Stimulated activated CD8-positive, alpha-beta memory T cell treated with anti-CD3 and anti-CD28 coated beads, Interleukin-4, amount 100 ng/mL, for 4 hours (primary cell): ENCODE data around the gene BANF2.

ENCODE experiments used
- DNase-seq, 2 donors: peaks; one replicate each; pipeline ENCODE4 v3.0.0-alpha.2; 2020; ENCODE audit warnings: low read depth in 2 of 2, low spot score in 1 of 2

The BANF2 gene

GRCh38 chr20:17663486-17663885 is 36.3 kb upstream of the BANF2 start:
- no peak for DNase-seq

GRCh38 chr20:17664025-17664633 is 35.6 kb upstream of the BANF2 start:
- no peak for DNase-seq

- no peak for DNase-seq
Measured at GRCh38 chr20:17665756-17666155, 34.0 kb upstream of the BANF2 start.

GRCh38 chr20:17666481-17666880 is 33.3 kb upstream of the BANF2 start:
- no peak for DNase-seq

GRCh38 chr20:17667445-17667844 is 32.3 kb upstream of the BANF2 start:
- no peak for DNase-seq

- DNase-seq = no peak
Measured at GRCh38 chr20:17668432-17668831, 31.3 kb upstream of the BANF2 start.

- DNase-seq = no peak
Measured at GRCh38 chr20:17669306-17669931, 30.3 kb upstream of the BANF2 start.

GRCh38 chr20:17671011-17671410 is 28.8 kb upstream of the BANF2 start:
- no peak for DNase-seq

GRCh38 chr20:17671565-17671964 is 28.2 kb upstream of the BANF2 start:
- DNase-seq = no peak

- DNase-seq = no peak
Measured at GRCh38 chr20:17673084-17673483, 26.7 kb upstream of the BANF2 start.

GRCh38 chr20:17674722-17675518 is 24.8 kb upstream of the BANF2 start:
- DNase-seq = no peak

- no peak for DNase-seq
Measured at GRCh38 chr20:17675519-17676377, 24.0 kb upstream of the BANF2 start.

- DNase-seq = no peak
Measured at GRCh38 chr20:17676378-17676759, 23.4 kb upstream of the BANF2 start.

GRCh38 chr20:17676942-17677341 is 22.8 kb upstream of the BANF2 start:
- DNase-seq = no peak

- DNase-seq = no peak
Measured at GRCh38 chr20:17678295-17678694, 21.5 kb upstream of the BANF2 start.

GRCh38 chr20:17678886-17679285 is 20.9 kb upstream of the BANF2 start:
- no peak for DNase-seq

- DNase-seq = no peak
Measured at GRCh38 chr20:17679941-17680835, 19.6 kb upstream of the BANF2 start.

- DNase-seq = peak; percentile 47 to 56
Measured at GRCh38 chr20:17680836-17681725, 18.7 kb upstream of the BANF2 start.

- DNase-seq = no peak
Measured at GRCh38 chr20:17681726-17682102, 18.1 kb upstream of the BANF2 start.
